ENCODE results near the gene HDGFL1.

Gene HDGFL1

DNA sequence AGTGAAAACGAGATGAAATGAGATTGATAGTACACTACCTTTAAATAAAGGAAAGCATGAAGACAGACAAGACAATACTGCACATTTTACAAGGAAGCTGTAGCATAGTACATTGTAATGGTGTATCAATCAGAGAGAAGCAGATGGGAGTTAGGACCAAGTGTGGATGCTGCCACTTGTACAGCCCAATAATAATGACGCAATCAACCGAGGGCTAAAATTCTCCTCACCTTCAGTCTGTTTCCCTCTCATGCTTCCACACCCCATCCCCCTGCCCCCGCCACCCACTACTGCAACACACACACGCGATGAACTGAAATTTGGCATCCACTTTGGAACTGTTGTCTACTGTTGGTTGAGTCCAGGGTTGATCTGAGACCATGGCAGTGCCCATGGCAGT is 12.4 kb upstream of the HDGFL1 start:
- Histone ChIP-seq H3K4me3 (ENCODE audit: low read depth, low read length) (no peak overlapping the region), H3K4me1 (ENCODE audit: control insufficient read depth, insufficient read depth, low read length) (0 out of 2 replicates have a peak, but pooled peaks cover 2% of the 10 kb centered on the region), H3K9me3 (ENCODE audit: control insufficient read depth, insufficient read depth, low read depth, low read length) (no peaks in the 10 kb centered on the region), H3K27ac (ENCODE audit: extremely low read depth, low read depth, low read length) (no peak overlapping the region), H3K36me3 (ENCODE audit: control insufficient read depth in 2 of 2, insufficient read depth in 1 of 2, low read length in 2 of 2) (no peaks in the 10 kb centered on the region)
- ChIA-PET CTCF (no interaction called here), POLR2A (no interaction called here)
- TF ChIP-seq ZNF174 (tag by site-specific recombination; IDR thresholded peaks at IDR 0.05), result no peak

DNA sequence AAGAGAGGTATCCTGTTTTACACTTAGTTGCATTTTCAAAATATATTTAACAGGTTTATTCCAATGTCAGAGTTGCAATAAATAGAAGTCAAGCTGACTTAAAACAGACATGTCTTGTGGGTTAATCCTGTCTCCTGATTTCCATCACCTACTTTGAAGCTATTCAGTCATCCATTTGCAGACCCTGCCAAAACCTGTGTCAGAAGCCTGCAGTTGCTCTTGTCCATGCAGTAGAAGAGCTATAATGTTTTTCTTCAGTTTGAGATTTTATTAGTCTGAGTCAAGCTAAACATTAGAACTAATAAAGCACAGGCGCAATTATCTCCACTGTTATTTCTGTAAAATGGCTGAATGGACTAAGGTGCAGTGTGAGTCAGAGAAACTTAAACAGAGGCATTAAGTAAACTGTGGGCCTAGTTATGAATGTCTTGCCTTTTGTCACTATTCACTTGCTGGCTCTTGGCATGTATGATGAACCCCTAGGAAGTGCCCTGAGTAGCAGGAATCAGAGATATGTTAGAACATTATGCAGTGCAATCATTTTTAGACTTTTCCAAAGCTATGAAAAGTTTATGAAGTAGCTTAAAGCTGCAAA is 11.0 kb upstream of the HDGFL1 start:
- H3K36me3 ChIP-seq (ENCODE audit: control insufficient read depth in 2 of 2, insufficient read depth in 1 of 2, low read length in 2 of 2), result no peaks in the 10 kb centered on the region
- H3K4me3 ChIP-seq (ENCODE audit: low read depth, low read length), result no peak overlapping the region
- H3K4me1 ChIP-seq (ENCODE audit: control insufficient read depth, insufficient read depth, low read length), result 0 out of 2 replicates have a peak, but pooled peaks cover 2% of the 10 kb centered on the region
- ChIA-PET CTCF (interaction anchor here (0.6 kb wide), 1 partner anchor 25 kb away, joined by 5 read pairs; no protein-coding TSS in a partner anchor), POLR2A (no interaction called here)
- TF ChIP-seq BCL11A (tag by site-specific recombination; IDR thresholded peaks at IDR 0.05; ENCODE audit: low read depth), result no peak
- TF ChIP-seq, protein P1, sequence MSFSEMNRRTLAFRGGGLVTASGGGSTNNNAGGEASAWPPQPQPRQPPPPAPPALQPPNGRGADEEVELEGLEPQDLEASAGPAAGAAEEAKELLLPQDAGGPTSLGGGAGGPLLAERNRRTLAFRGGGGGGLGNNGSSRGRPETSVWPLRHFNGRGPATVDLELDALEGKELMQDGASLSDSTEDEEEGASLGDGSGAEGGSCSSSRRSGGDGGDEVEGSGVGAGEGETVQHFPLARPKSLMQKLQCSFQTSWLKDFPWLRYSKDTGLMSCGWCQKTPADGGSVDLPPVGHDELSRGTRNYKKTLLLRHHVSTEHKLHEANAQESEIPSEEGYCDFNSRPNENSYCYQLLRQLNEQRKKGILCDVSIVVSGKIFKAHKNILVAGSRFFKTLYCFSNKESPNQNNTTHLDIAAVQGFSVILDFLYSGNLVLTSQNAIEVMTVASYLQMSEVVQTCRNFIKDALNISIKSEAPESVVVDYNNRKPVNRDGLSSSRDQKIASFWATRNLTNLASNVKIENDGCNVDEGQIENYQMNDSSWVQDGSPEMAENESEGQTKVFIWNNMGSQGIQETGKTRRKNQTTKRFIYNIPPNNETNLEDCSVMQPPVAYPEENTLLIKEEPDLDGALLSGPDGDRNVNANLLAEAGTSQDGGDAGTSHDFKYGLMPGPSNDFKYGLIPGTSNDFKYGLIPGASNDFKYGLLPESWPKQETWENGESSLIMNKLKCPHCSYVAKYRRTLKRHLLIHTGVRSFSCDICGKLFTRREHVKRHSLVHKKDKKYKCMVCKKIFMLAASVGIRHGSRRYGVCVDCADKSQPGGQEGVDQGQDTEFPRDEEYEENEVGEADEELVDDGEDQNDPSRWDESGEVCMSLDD (tag by site-specific recombination; IDR thresholded peaks at IDR 0.05), result no peak
- TF ChIP-seq, protein P2, sequence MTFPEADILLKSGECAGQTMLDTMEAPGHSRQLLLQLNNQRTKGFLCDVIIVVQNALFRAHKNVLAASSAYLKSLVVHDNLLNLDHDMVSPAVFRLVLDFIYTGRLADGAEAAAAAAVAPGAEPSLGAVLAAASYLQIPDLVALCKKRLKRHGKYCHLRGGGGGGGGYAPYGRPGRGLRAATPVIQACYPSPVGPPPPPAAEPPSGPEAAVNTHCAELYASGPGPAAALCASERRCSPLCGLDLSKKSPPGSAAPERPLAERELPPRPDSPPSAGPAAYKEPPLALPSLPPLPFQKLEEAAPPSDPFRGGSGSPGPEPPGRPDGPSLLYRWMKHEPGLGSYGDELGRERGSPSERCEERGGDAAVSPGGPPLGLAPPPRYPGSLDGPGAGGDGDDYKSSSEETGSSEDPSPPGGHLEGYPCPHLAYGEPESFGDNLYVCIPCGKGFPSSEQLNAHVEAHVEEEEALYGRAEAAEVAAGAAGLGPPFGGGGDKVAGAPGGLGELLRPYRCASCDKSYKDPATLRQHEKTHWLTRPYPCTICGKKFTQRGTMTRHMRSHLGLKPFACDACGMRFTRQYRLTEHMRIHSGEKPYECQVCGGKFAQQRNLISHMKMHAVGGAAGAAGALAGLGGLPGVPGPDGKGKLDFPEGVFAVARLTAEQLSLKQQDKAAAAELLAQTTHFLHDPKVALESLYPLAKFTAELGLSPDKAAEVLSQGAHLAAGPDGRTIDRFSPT (tag by site-specific recombination; IDR thresholded peaks at IDR 0.05), result no peak
- no peak for TF ChIP-seq ZBTB1 (tag by site-specific recombination; IDR thresholded peaks at IDR 0.05)
- TF ChIP-seq ZNF747 (tag by site-specific recombination; IDR thresholded peaks at IDR 0.05), result no peak
- no peak for TF ChIP-seq TCF7L2 (IDR thresholded peaks at IDR 0.05; ENCODE audit: borderline replicate concordance, low read depth, low read length)
- TF ChIP-seq KLF10 (tag by site-specific recombination; IDR thresholded peaks at IDR 0.05), result no peak
- TF ChIP-seq, protein P3, sequence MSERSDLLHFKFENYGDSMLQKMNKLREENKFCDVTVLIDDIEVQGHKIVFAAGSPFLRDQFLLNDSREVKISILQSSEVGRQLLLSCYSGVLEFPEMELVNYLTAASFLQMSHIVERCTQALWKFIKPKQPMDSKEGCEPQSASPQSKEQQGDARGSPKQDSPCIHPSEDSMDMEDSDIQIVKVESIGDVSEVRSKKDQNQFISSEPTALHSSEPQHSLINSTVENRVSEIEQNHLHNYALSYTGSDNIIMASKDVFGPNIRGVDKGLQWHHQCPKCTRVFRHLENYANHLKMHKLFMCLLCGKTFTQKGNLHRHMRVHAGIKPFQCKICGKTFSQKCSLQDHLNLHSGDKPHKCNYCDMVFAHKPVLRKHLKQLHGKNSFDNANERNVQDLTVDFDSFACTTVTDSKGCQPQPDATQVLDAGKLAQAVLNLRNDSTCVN (tag by site-specific recombination; optimal IDR thresholded peaks at IDR 0.05), result no peak
- TF ChIP-seq, protein P4, sequence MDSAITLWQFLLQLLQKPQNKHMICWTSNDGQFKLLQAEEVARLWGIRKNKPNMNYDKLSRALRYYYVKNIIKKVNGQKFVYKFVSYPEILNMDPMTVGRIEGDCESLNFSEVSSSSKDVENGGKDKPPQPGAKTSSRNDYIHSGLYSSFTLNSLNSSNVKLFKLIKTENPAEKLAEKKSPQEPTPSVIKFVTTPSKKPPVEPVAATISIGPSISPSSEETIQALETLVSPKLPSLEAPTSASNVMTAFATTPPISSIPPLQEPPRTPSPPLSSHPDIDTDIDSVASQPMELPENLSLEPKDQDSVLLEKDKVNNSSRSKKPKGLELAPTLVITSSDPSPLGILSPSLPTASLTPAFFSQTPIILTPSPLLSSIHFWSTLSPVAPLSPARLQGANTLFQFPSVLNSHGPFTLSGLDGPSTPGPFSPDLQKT (IDR thresholded peaks at IDR 0.05; ENCODE audit: borderline replicate concordance, low read depth, low read length), result no peak
- TF ChIP-seq ZNF350 (tag by site-specific recombination; IDR thresholded peaks at IDR 0.05), result no peak
- TF ChIP-seq ZNF24 (tag by site-specific recombination; IDR thresholded peaks at IDR 0.05), result no peak
- no peak for TF ChIP-seq MZF1 (tag by site-specific recombination; IDR thresholded peaks at IDR 0.05; ENCODE audit: borderline replicate concordance)
- TF ChIP-seq, protein P5, sequence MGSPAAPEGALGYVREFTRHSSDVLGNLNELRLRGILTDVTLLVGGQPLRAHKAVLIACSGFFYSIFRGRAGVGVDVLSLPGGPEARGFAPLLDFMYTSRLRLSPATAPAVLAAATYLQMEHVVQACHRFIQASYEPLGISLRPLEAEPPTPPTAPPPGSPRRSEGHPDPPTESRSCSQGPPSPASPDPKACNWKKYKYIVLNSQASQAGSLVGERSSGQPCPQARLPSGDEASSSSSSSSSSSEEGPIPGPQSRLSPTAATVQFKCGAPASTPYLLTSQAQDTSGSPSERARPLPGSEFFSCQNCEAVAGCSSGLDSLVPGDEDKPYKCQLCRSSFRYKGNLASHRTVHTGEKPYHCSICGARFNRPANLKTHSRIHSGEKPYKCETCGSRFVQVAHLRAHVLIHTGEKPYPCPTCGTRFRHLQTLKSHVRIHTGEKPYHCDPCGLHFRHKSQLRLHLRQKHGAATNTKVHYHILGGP (tag by site-specific recombination; IDR thresholded peaks at IDR 0.05), result no peak
- no peak for TF ChIP-seq ZNF664 (tag by site-specific recombination; IDR thresholded peaks at IDR 0.05)
- no peak for TF ChIP-seq ZNF157 (tag by site-specific recombination; IDR thresholded peaks at IDR 0.05)
- TF ChIP-seq, protein P6, sequence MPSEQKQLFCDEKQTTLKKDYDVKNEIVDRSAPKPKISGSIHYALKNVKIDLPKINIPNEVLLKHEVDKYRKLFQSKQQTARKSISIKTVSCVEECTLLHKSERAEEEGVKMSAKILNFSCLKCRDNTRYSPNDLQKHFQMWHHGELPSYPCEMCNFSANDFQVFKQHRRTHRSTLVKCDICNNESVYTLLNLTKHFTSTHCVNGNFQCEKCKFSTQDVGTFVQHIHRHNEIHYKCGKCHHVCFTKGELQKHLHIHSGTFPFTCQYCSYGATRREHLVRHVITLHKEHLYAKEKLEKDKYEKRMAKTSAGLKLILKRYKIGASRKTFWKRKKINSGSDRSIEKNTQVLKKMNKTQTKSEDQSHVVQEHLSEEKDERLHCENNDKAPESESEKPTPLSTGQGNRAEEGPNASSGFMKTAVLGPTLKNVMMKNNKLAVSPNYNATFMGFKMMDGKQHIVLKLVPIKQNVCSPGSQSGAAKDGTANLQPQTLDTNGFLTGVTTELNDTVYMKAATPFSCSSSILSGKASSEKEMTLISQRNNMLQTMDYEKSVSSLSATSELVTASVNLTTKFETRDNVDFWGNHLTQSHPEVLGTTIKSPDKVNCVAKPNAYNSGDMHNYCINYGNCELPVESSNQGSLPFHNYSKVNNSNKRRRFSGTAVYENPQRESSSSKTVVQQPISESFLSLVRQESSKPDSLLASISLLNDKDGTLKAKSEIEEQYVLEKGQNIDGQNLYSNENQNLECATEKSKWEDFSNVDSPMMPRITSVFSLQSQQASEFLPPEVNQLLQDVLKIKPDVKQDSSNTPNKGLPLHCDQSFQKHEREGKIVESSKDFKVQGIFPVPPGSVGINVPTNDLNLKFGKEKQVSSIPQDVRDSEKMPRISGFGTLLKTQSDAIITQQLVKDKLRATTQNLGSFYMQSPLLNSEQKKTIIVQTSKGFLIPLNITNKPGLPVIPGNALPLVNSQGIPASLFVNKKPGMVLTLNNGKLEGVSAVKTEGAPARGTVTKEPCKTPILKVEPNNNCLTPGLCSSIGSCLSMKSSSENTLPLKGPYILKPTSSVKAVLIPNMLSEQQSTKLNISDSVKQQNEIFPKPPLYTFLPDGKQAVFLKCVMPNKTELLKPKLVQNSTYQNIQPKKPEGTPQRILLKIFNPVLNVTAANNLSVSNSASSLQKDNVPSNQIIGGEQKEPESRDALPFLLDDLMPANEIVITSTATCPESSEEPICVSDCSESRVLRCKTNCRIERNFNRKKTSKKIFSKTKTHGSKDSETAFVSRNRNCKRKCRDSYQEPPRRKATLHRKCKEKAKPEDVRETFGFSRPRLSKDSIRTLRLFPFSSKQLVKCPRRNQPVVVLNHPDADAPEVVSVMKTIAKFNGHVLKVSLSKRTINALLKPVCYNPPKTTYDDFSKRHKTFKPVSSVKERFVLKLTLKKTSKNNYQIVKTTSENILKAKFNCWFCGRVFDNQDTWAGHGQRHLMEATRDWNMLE (tag by site-specific recombination; conservative IDR thresholded peaks at IDR 0.05; ENCODE audit: low read depth), result no peak
- H3K9me3 ChIP-seq (ENCODE audit: control insufficient read depth, insufficient read depth, low read depth, low read length), result no peaks in the 10 kb centered on the region
- H3K27ac ChIP-seq (ENCODE audit: extremely low read depth, low read depth, low read length), result no peak overlapping the region

Measured in HEK293 (cell line).